GM21360 (cell line): ENCODE results near the gene DNAH1.

Source experiments
- ATAC-seq: cut with Tn5 transposase; IDR thresholded peaks from one replicate; pipeline ENCODE4 v1.9.1; 2021; ENCODE audit warnings: mild to moderate bottlenecking, moderate library complexity; ENCODE audit not compliant: unreplicated experiment

DNAH1 gene

GRCh38 chr3:52384019-52384761, 68.1 kb downstream of the DNAH1 start:
- ATAC-seq = no peak

DNA sequence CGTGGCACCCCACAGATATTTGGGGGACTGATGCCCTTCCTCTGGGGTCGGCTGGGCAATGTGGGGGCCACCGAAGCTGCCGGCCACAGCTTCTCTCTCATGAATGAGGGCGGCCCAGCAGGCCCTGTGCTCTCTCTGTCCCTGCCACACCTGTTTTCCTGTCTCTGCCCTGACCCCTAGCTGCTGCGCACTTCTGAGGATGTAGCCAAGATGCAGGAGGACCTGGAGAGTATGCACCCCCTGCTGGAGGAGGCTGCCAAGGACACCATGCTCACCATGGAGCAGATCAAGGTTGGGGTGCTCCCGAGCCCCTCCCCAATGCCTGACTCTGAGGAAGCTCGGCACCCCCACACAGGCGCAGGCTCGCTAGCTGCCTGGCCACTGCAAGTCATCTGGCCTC, 69.0 kb downstream of the DNAH1 start:
- ATAC-seq = no peak

- no peak for ATAC-seq
These were observed 71.4 kb downstream of the DNAH1 start for GRCh38 chr3:52387481-52387880.

- ATAC-seq = no peak
These were observed 72.3 kb downstream of the DNAH1 start for GRCh38 chr3:52388348-52388821.

- no peak for ATAC-seq
These were observed 72.8 kb downstream of the DNAH1 start for GRCh38 chr3:52388933-52389332.

DNA sequence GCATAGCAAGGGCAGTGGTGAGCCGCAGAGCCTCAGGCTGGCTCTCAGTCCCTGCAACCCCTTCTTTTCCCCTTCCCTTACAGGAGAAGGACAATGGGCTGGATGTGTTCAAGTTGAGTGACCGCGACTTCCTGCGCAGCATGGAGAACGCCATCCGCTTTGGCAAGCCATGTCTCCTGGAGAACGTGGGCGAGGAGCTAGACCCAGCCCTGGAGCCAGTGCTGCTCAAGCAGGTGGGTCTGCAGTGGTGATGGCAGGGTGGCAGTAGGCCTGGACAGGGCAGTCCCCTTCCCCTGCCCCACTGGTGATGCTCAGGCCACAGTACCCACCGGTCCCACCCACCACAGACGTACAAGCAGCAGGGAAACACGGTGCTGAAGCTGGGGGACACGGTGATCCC, 75.0 kb downstream of the DNAH1 start:
- ATAC-seq = no peak

GRCh38 chr3:52392216-52392930, 76.3 kb downstream of the DNAH1 start:
- ATAC-seq = no peak

- ATAC-seq = no peak
These were observed 77.2 kb downstream of the DNAH1 start for GRCh38 chr3:52393131-52393807.

GRCh38 chr3:52393959-52394670, 78.0 kb downstream of the DNAH1 start:
- ATAC-seq = no peak

DNA sequence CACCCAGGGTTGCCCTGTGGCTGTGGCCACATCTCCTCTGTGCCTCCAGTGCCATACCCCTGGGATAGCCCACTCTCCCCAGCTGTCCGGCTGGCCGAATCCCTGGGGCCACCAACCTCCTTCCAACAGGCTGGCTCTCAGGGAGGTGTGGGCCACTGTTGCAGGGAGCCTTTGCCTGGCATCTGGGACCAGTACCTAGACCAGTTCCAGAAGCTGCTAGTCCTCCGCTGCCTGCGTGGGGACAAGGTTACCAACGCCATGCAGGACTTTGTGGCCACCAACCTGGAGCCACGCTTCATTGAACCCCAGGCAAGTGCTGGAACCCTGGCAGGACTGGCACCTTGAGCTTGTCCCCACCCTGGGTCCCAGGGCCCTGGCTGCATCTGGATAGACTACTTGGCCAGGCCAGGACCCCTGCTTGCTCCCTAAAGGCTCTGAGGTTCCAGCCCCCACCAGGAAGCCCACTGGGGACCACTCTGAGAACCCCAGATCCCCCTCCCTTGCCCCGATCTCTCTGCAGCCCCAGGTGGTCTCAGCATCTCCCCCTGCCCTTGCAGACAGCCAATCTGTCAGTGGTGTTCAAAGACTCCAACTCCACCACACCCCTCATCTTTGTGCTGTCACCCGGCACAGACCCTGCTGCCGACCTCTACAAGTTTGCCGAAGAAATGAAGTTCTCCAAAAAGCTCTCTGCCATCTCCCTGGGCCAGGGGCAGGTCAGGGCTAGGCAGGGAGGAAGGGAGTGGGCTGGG, 78.8 kb downstream of the DNAH1 start:
- no peak for ATAC-seq

DNA sequence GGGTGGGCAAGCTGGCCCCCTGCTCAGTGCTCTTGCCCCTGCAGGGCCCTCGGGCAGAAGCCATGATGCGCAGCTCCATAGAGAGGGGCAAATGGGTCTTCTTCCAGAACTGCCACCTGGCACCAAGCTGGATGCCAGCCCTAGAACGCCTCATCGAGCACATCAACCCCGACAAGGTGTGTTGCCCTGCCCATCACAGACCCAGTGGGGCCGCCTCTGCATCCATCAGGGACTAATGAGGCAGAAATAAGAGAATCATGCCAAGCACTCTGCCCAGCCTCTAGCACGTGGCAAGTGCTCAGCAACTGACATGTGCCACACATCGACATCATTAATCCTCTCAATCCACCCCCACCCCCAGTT, 79.4 kb downstream of the DNAH1 start:
- ATAC-seq = no peak

- ATAC-seq = no peak
These were observed 80.1 kb downstream of the DNAH1 start for GRCh38 chr3:52396011-52396906.

DNA sequence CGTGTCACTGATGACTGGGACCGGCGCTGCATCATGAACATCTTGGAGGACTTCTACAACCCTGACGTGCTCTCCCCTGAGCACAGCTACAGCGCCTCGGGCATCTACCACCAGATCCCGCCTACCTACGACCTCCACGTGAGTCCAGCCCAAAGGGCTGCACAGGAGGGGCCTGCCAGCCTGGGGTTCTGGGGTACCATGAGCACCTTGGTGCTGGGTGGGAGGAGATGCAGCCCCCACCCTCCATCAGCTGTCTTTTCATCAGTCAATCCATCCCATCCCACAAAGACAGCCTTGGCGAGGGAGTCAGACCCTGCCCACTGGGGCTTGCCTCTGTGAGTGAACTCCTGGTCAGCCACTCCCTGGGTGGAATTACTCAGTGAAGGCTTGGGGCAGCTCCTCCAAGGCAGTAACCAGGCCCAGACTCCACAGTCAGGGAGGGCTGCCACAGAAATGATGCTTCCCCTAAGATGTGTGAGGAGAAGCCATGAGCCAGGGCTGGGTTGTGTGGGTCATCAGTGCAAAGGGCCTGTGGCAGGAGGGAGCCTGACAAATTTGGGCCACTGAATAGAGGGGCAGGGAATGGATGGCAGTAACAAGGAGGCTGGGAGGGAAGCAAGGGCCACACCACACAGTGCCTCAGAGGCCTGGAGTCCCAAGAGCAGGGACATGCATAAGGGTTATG, 80.9 kb downstream of the DNAH1 start:
- no peak for ATAC-seq

- no peak for ATAC-seq
These were observed 81.7 kb downstream of the DNAH1 start for GRCh38 chr3:52397676-52398399.

GRCh38 chr3:52398670-52399081, 82.6 kb downstream of the DNAH1 start:
- ATAC-seq = no peak

GRCh38 chr3:52399131-52399530, 83.0 kb downstream of the DNAH1 start:
- ATAC-seq = no peak

- no peak for ATAC-seq
These were observed 83.5 kb downstream of the DNAH1 start for GRCh38 chr3:52399593-52399992.

GRCh38 chr3:52400275-52400793, 84.2 kb downstream of the DNAH1 start:
- ATAC-seq = no peak
